Mesenchymal stem cell (in vitro differentiated cells and primary cell): ENCODE measurements around the gene ZNF22.
"Not testable (repeated sequence)": the region's sequence is repeated elsewhere in the genome, so short reads cannot be mapped to it uniquely, and the experiment has no call there.

ENCODE experiments used
- DNase-seq: peaks from one replicate; pipeline ENCODE4 v3.0.0-alpha.2; 2013
- H2AFZ ChIP-seq: one replicate; pipeline ENCODE4 v1.6.1; 2013; ENCODE audit warnings: low read depth, mild to moderate bottlenecking, control low read depth, inconsistent platforms, low read length, moderate library complexity
- H2AK5ac ChIP-seq: 2 replicates; pipeline ENCODE4 v1.6.1; 2013; ENCODE audit warnings: low read length, moderate library complexity, mild to moderate bottlenecking, inconsistent platforms; ENCODE audit not compliant: severe bottlenecking
- H2BK120ac ChIP-seq: one replicate; pipeline ENCODE4 v1.6.1; 2013; ENCODE audit warnings: low read depth, mild to moderate bottlenecking, inconsistent platforms, low read length, moderate library complexity
- H2BK12ac ChIP-seq, 2 experiments: one replicate each; pipeline ENCODE4 v1.6.1; 2013; ENCODE audit warnings: inconsistent platforms in 2 of 2, low read length in 2 of 2, mild to moderate bottlenecking in 2 of 2, moderate library complexity in 2 of 2, control low read depth in 1 of 2
- H2BK15ac ChIP-seq: one replicate; pipeline ENCODE4 v1.6.1; 2013; ENCODE audit warnings: mild to moderate bottlenecking, low read depth, inconsistent platforms; ENCODE audit not compliant: poor library complexity, severe bottlenecking
- H2BK5ac ChIP-seq: 2 replicates; pipeline ENCODE4 v1.6.1; 2013; ENCODE audit warnings: low read depth, mild to moderate bottlenecking, low read length, control low read depth, inconsistent platforms; ENCODE audit not compliant: poor library complexity, severe bottlenecking
- H3K14ac ChIP-seq, 2 experiments: one replicate each; pipeline ENCODE4 v1.6.1; 2013; ENCODE audit warnings: inconsistent platforms in 2 of 2, low read length in 2 of 2, control low read depth in 1 of 2, mild to moderate bottlenecking in 1 of 2, moderate library complexity in 1 of 2
- H3K18ac ChIP-seq, 2 experiments: one replicate each; pipeline ENCODE4 v1.6.1; 2013; ENCODE audit warnings: inconsistent platforms in 2 of 2, low read length in 2 of 2, control low read depth in 1 of 2, low read depth in 1 of 2, mild to moderate bottlenecking in 1 of 2
- H3K23ac ChIP-seq, 2 experiments: one replicate each; pipeline ENCODE4 v1.6.1; 2013; ENCODE audit warnings: inconsistent platforms in 2 of 2, low read length in 2 of 2, mild to moderate bottlenecking in 2 of 2, moderate library complexity in 2 of 2, control low read depth in 1 of 2
- H3K27ac ChIP-seq: 2 replicates; pipeline ENCODE4 v1.5.1; 2013; ENCODE audit warnings: mild to moderate bottlenecking, moderate library complexity, low read length, control low read depth, inconsistent platforms; ENCODE audit not compliant: poor library complexity, severe bottlenecking
- H3K27me3 ChIP-seq, 2 experiments: 2 replicates each; pipeline versions ENCODE4 v1.6.1 to v1.7.0; 2013; ENCODE audit warnings: low read length in 2 of 2, mild to moderate bottlenecking in 2 of 2, moderate library complexity in 2 of 2, control low read depth in 1 of 2, inconsistent platforms in 1 of 2; ENCODE audit not compliant: control insufficient read depth in 1 of 2, insufficient read depth in 1 of 2
- H3K36me3 ChIP-seq, 2 experiments: 2 replicates each; pipeline versions ENCODE4 v1.6.1 to v1.7.0; 2013; ENCODE audit warnings: low read length in 2 of 2, control low read depth in 1 of 2, inconsistent platforms in 1 of 2, low read depth in 1 of 2, mild to moderate bottlenecking in 1 of 2; ENCODE audit not compliant: insufficient read depth in 2 of 2, control insufficient read depth in 1 of 2
- H3K4ac ChIP-seq, 2 experiments: one replicate each; pipeline ENCODE4 v1.6.1; 2013; ENCODE audit warnings: inconsistent platforms in 2 of 2, low read length in 2 of 2, mild to moderate bottlenecking in 2 of 2, moderate library complexity in 2 of 2, control low read depth in 1 of 2, low read depth in 1 of 2
- H3K4me1 ChIP-seq: 2 replicates; pipeline ENCODE4 v1.6.1; 2013; ENCODE audit warnings: low read depth, low read length, control low read depth; ENCODE audit not compliant: control insufficient read depth, insufficient read depth
- H3K4me2 ChIP-seq: 2 replicates; pipeline ENCODE4 v1.6.1; 2013; ENCODE audit warnings: low read length, mild to moderate bottlenecking, inconsistent platforms; ENCODE audit not compliant: poor library complexity, severe bottlenecking
- H3K4me3 ChIP-seq, 2 experiments: 2 replicates each; pipeline versions ENCODE4 v1.5.1 to v1.7.0; 2013; ENCODE audit warnings: low read length in 2 of 2, mild to moderate bottlenecking in 2 of 2, control low read depth in 1 of 2, low read depth in 1 of 2; ENCODE audit not compliant: insufficient read depth in 1 of 2
- H3K79me1 ChIP-seq: replicated peaks from 2 replicates; pipeline ENCODE4 v1.6.1; 2013; ENCODE audit warnings: mild to moderate bottlenecking, control low read depth, low read length, inconsistent platforms; ENCODE audit not compliant: poor library complexity, severe bottlenecking
- H3K9ac ChIP-seq: 2 replicates; pipeline ENCODE4 v1.7.0; 2013; ENCODE audit warnings: mild to moderate bottlenecking, low read length, moderate library complexity
- H3K9me3 ChIP-seq: 2 replicates; pipeline ENCODE4 v1.7.0; 2013; ENCODE audit warnings: mild to moderate bottlenecking, low read length; ENCODE audit not compliant: control insufficient read depth
- H4K8ac ChIP-seq: one replicate; pipeline ENCODE4 v1.6.1; 2013; ENCODE audit warnings: inconsistent platforms, mild to moderate bottlenecking, low read length, moderate library complexity
- H4K91ac ChIP-seq: one replicate; pipeline ENCODE4 v1.6.1; 2013; ENCODE audit warnings: mild to moderate bottlenecking, low read length, inconsistent platforms
- WGBS: methylation state at CpG from one replicate; pipeline ENCODE4 v1.1.7; 2013; ENCODE audit warnings: mixed read lengths; 5-methylcytosine and 5-hydroxymethylcytosine counted together

Gene ZNF22

DNA sequence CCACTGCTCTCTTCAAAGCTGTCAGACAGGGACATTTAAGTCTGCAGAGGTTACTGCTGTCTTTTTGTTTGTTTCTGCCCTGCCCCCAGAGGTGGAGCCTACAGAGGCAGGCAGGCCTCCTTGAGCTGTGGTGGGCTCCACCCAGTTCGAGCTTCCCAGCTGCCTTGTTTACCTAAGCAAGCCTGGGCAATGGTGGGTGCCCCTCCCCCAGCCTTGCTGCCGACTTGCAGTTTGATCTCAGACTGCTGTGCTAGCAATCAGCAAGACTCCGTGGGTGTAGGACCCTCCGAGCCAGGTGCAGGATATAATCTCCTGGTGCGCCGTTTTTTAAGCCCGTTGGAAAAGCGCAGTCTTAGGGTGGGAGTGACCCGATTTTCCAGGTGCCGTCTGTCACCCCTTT is 13.8 kb downstream of the ZNF22 start:
- not testable (repeated sequence) for H3K4me3 ChIP-seq, H3K18ac ChIP-seq, H4K8ac ChIP-seq, H2AFZ ChIP-seq, H2BK120ac ChIP-seq, H4K91ac ChIP-seq, H3K23ac ChIP-seq, H2BK12ac ChIP-seq, H2BK5ac ChIP-seq, H3K4me1 ChIP-seq, H3K9ac ChIP-seq, H3K27me3 ChIP-seq, H3K4me2 ChIP-seq, H3K14ac ChIP-seq, H3K4ac ChIP-seq, H3K36me3 ChIP-seq, H2BK15ac ChIP-seq, H3K9me3 ChIP-seq, H3K27ac ChIP-seq, DNase-seq, H2AK5ac ChIP-seq, H3K79me1 ChIP-seq
- 91% methylated on average over 10 of the region's 10 CpGs for WGBS

- no peaks in the 10 kb centered on the region for H3K36me3 ChIP-seq
- no peak overlapping the region for H2AFZ ChIP-seq
- no peak for DNase-seq
- peaks cover 0 to 6% of the 10 kb centered on the region in 2 experiments for H3K27me3 ChIP-seq
- no peak overlapping the region for H2AK5ac ChIP-seq
- no peak overlapping the region for H3K9ac ChIP-seq
- no peaks in the 10 kb centered on the region for H3K79me1 ChIP-seq
- no peak overlapping the region for H4K91ac ChIP-seq
- 50% methylated on average over 1 of the region's 2 CpGs for WGBS
- no peak overlapping the region for H3K14ac ChIP-seq
- H2BK120ac ChIP-seq = no peak overlapping the region
- H3K18ac ChIP-seq = no peak overlapping the region
- H3K4me2 ChIP-seq = no peak overlapping the region
- H3K9me3 ChIP-seq = no peaks in the 10 kb centered on the region
- H2BK12ac ChIP-seq = no peak overlapping the region
- H2BK5ac ChIP-seq = no peak overlapping the region
- H3K23ac ChIP-seq = no peak overlapping the region
- no peak overlapping the region for H4K8ac ChIP-seq
- no peaks in the 10 kb centered on the region for H3K4me1 ChIP-seq
- no peak overlapping the region for H2BK15ac ChIP-seq
- H3K27ac ChIP-seq = no peak overlapping the region
- no peak overlapping the region for H3K4ac ChIP-seq
- no peak overlapping the region for H3K4me3 ChIP-seq
Measured at GRCh38 chr10:45015590-45015989, 14.9 kb downstream of the ZNF22 start.

- Histone ChIP-seq H3K4me3 (no peak overlapping the region), H3K27me3 (no peaks in the 10 kb centered on the region), H2BK5ac (no peak overlapping the region), H2AK5ac (no peak overlapping the region), H3K4me1 (no peaks in the 10 kb centered on the region), H3K23ac (no peak overlapping the region), H2BK120ac (no peak overlapping the region), H2BK15ac (no peak overlapping the region), H2AFZ (no peak overlapping the region), H2BK12ac (no peak overlapping the region), H3K9ac (no peak overlapping the region), H3K18ac (no peak overlapping the region), H3K27ac (no peak overlapping the region), H4K91ac (no peak overlapping the region), H3K4ac (no peak overlapping the region), H3K79me1 (no peaks in the 10 kb centered on the region), H3K14ac (no peak overlapping the region), H3K36me3 (no peaks in the 10 kb centered on the region), H3K4me2 (no peak overlapping the region), H4K8ac (no peak overlapping the region), H3K9me3 (peaks cover 3% of the 10 kb centered on the region)
- no peak for DNase-seq
- WGBS = 90% methylated on average over 1 of the region's 2 CpGs
Measured at GRCh38 chr10:45023426-45023825, 22.7 kb downstream of the ZNF22 start.

- no peaks in the 10 kb centered on the region for H3K27me3 ChIP-seq
- H2AFZ ChIP-seq = no peak overlapping the region
- H3K9ac ChIP-seq = no peak overlapping the region
- H3K9me3 ChIP-seq = peaks cover 13% of the 10 kb centered on the region
- H3K18ac ChIP-seq = no peak overlapping the region
- no peak overlapping the region for H2BK120ac ChIP-seq
- no peak overlapping the region for H4K8ac ChIP-seq
- H3K4me1 ChIP-seq = no peaks in the 10 kb centered on the region
- H3K4ac ChIP-seq = no peak overlapping the region
- no peak overlapping the region for H3K14ac ChIP-seq
- DNase-seq = no peak
- H2BK15ac ChIP-seq = no peak overlapping the region
- H3K4me2 ChIP-seq = no peak overlapping the region
- H4K91ac ChIP-seq = no peak overlapping the region
- H3K23ac ChIP-seq = no peak overlapping the region
- no peak overlapping the region for H2AK5ac ChIP-seq
- H3K4me3 ChIP-seq = no peak overlapping the region
- no peaks in the 10 kb centered on the region for H3K36me3 ChIP-seq
- no peak overlapping the region for H2BK5ac ChIP-seq
- H3K79me1 ChIP-seq = no peaks in the 10 kb centered on the region
- no peak overlapping the region for H2BK12ac ChIP-seq
- no peak overlapping the region for H3K27ac ChIP-seq
Measured at GRCh38 chr10:45034301-45034700, 33.6 kb downstream of the ZNF22 start.
